Loucy (cell line): ENCODE measurements around the gene KCNMA1.

ENCODE experiments used
- EZH2phosphoT487 ChIP-seq: fragments of 200-600 bp; IDR thresholded peaks from 2 replicates; pipeline ENCODE4 v1.6.1; 2018; ENCODE audit warnings: antibody characterized with exemption, mild to moderate bottlenecking, moderate library complexity, borderline replicate concordance
- TF ChIP-seq, protein P1 (sequence below): fragments of 200-600 bp; sonication (generic); conservative IDR thresholded peaks from 2 replicates; pipeline ENCODE4 v1.5.1; 2014; ENCODE audit warnings: mild to moderate bottlenecking, antibody characterized with exemption, low read length

DNA sequence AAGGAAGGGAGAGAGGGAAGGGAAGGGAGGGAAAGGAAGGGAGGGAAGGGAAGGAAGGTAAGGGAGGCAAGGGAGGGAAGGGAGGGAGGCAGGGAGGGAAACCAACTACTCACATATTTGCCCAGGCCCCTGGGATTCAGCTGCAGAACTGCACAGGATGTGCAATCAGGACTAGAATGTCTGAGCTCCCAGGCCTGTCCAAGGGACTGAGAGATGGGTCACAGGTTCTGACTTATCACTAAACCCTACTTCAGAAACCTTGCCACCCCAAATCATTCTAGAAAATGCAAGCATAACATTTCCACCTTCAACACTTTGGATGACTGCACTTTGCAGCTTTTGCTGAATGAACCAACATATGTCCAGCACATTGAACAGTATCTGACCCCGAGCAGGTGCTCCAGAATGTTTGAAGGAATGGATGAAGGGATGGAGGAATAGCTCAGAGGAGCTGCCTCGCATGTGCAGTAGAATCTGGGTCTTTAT is 245.3 kb downstream of the KCNMA1 start:
- TF ChIP-seq, protein P1, sequence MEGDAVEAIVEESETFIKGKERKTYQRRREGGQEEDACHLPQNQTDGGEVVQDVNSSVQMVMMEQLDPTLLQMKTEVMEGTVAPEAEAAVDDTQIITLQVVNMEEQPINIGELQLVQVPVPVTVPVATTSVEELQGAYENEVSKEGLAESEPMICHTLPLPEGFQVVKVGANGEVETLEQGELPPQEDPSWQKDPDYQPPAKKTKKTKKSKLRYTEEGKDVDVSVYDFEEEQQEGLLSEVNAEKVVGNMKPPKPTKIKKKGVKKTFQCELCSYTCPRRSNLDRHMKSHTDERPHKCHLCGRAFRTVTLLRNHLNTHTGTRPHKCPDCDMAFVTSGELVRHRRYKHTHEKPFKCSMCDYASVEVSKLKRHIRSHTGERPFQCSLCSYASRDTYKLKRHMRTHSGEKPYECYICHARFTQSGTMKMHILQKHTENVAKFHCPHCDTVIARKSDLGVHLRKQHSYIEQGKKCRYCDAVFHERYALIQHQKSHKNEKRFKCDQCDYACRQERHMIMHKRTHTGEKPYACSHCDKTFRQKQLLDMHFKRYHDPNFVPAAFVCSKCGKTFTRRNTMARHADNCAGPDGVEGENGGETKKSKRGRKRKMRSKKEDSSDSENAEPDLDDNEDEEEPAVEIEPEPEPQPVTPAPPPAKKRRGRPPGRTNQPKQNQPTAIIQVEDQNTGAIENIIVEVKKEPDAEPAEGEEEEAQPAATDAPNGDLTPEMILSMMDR = no peak
- no peak for TF ChIP-seq EZH2phosphoT487
